Pancreas (tissue), 10 donors: ENCODE data around the gene CRIP3. TPM values are rescaled to one million over a fixed set of nuclear protein-coding genes. Genes with fewer than 3 reads are reported as not detected.

ENCODE experiments used
- ATAC-seq, 4 donors: fragments of 200-7000 bp; cut with Tn5 transposase; one replicate each; pipeline versions ENCODE4 v1.8.0 to v1.9.1; 2020; ENCODE audit warnings: mild to moderate bottlenecking in 4 of 4, moderate library complexity in 4 of 4
- DNase-seq, 6 donors: peaks; one replicate each; pipeline ENCODE4 v3.0.0-alpha.2; 2020
- FAIRE-seq: peaks from 2 replicates; lab custom pipeline; 2012; peaks lifted over from hg19 to GRCh38; lab: Jason Lieb, UNC
- H3K27ac ChIP-seq, 4 donors: fragments of 200-600 bp; sonication (generic); 1 replicate in 3 of 4; 2 replicates in 1 of 4; pipeline versions ENCODE4 v1.5.0 to v1.8.0; 2020
- H3K27me3 ChIP-seq, 4 donors: fragments of 200-600 bp; one replicate each; pipeline ENCODE4 v1.8.0; 2021
- H3K36me3 ChIP-seq, 3 donors: fragments of 200-600 bp; sonication (generic) in 1 of 3; one replicate each; pipeline versions ENCODE4 v1.5.0 to v1.8.0; 2020 to 2021
- H3K4me1 ChIP-seq, 3 donors: fragments of 200-600 bp; one replicate each; pipeline ENCODE4 v1.8.0; 2021
- H3K4me3 ChIP-seq, 4 donors: fragments of 200-600 bp; sonication (generic) in 2 of 4; one replicate each; pipeline versions ENCODE4 v1.5.0 to v1.8.0; 2020 to 2021
- H3K9me3 ChIP-seq, 4 donors: fragments of 200-600 bp; one replicate each; pipeline ENCODE4 v1.8.0; 2021
- CTCF ChIP-seq, 4 donors: fragments of 200-600 bp; sonication (generic) in 3 of 4; IDR thresholded peaks; one replicate each; pipeline versions ENCODE4 v1.5.0 to v1.8.0; 2021; ENCODE audit warnings: antibody characterized with exemption in 4 of 4
- WGBS, 2 donors: extraction: QIAGEN DNeasy Blood & Tissue Kit; methylation state at CpG; one replicate each; pipeline ENCODE4 v1.1.7; 2013; 5-methylcytosine and 5-hydroxymethylcytosine counted together
- intact Hi-C, 3 donors: fragments of 100-400 bp; cut with DNase I; formaldehyde crosslinking; loops; one replicate each; pipeline versions ENCODE4 v1.11.1 to v1.14.2; 2022
- polyA plus RNA-seq, 2 donors: library from polyadenylated mRNA; stranded (reverse); fragments of 200-250 nt; gene quantifications; one replicate each; pipeline ENCODE4 v1.2.3, GENCODE V29; 2013
- total RNA-seq, 6 donors: library from RNA; stranded (reverse); fragmentation: NEBNext Ultra II Directional in 4 of 6; extraction: Animal tissue kit (Norgen Biotek cat#: 25700) in 4 of 6; gene quantifications; one replicate each; pipeline versions ENCODE4 v1.2.1 to v1.2.4, GENCODE V29; 2021 to 2023
- donor health status: healthy with polysubstance abuse.
- donor health status: DM: no; HTN: no; CAD: no; lungs with moderate emphysema.
- donor health status: DM: no; HTN: no; CAD: no.
- donor health status: control.
- donor health status: control.
- donor health status: Bipolar disorder and iron deficiency.
- donor health status: DM: yes; HTN: yes; CAD: no.
- donor health status: DM: no; HTN: no; CAD: no.
- donor health status: DM: no; HTN: no; CAD: no.
- donor health status: DM: yes; HTN: yes; CAD: no.

The CRIP3 gene
- total and polyA plus RNA-seq, 8 donors, result 0.46 to 9.7 (median 2.0) TPM

- H3K27ac ChIP-seq, result no peak overlapping the region
- 83 to 86% methylated on average over 3 of the region's 3 CpGs for whole genome bisulfite sequencing, 2 donors
- no peak for FAIRE-seq
- intact Hi-C loops, result no loop called here
- no peak for ATAC-seq
- H3K9me3 ChIP-seq, result no peaks in the 10 kb centered on the region
- no peaks in the 10 kb centered on the region for H3K27me3 ChIP-seq
- H3K4me1 ChIP-seq, result no peaks in the 10 kb centered on the region
- DNase-seq, result peak in 1 of 6 donors; percentile 19
- TF ChIP-seq CTCF (IDR thresholded peaks at IDR 0.05), result no peak
- no peaks in the 10 kb centered on the region for H3K36me3 ChIP-seq
- no peak overlapping the region for H3K4me3 ChIP-seq
Measured at GRCh38 chr6:43290339-43290904, 18.2 kb downstream of the CRIP3 start.

GRCh38 chr6:43287717-43288679 is 20.6 kb downstream of the CRIP3 start:
- H3K36me3 ChIP-seq, result no peaks in the 10 kb centered on the region
- 64 to 71% methylated on average over 5 to 7 of the region's 7 CpGs for WGBS, 2 donors
- DNase-seq, result peak in 2 of 6 donors; percentile 2 to 31
- no peak for TF ChIP-seq CTCF (IDR thresholded peaks at IDR 0.05)
- ATAC-seq, result no peak
- intact Hi-C loops, result no loop called here
- H3K4me3 ChIP-seq, result no peak overlapping the region
- H3K9me3 ChIP-seq, result no peaks in the 10 kb centered on the region
- H3K27me3 ChIP-seq, result peaks cover 0 to 8% (median 3%) of the 10 kb centered on the region in 4 donors
- no peak for FAIRE-seq
- no peaks in the 10 kb centered on the region for H3K4me1 ChIP-seq
- no peak overlapping the region for H3K27ac ChIP-seq

- ATAC-seq (peak in 2 of 4 donors; percentile 29 to 54), FAIRE-seq (no peak), DNase-seq (peak in 2 of 6 donors; percentile 8 to 44)
- no peaks in the 10 kb centered on the region for H3K4me1 ChIP-seq
- TF ChIP-seq CTCF (IDR thresholded peaks at IDR 0.05), result no peak
- no peaks in the 10 kb centered on the region for H3K36me3 ChIP-seq
- no peaks in the 10 kb centered on the region for H3K9me3 ChIP-seq
- peaks cover 0 to 8% (median 3%) of the 10 kb centered on the region in 4 donors for H3K27me3 ChIP-seq
- H3K4me3 ChIP-seq, result no peak overlapping the region
- intact Hi-C loops, result no loop called here
- no peak overlapping the region for H3K27ac ChIP-seq
- WGBS, 2 donors, result 63 to 67% methylated on average over 10 of the region's 10 CpGs
Measured at GRCh38 chr6:43286980-43287716, 21.5 kb downstream of the CRIP3 start.

- H3K27ac ChIP-seq, result no peak overlapping the region
- TF ChIP-seq CTCF (IDR thresholded peaks at IDR 0.05), result no peak
- ATAC-seq (no peak), FAIRE-seq (no peak), DNase-seq (peak in 3 of 6 donors; percentile 10 to 43 (median 35))
- peaks cover 0 to 8% (median 3%) of the 10 kb centered on the region in 4 donors for H3K27me3 ChIP-seq
- no peaks in the 10 kb centered on the region for H3K36me3 ChIP-seq
- 74 to 75% methylated on average over 6 of the region's 6 CpGs for WGBS, 2 donors
- no peaks in the 10 kb centered on the region for H3K9me3 ChIP-seq
- no peaks in the 10 kb centered on the region for H3K4me1 ChIP-seq
- intact Hi-C loops, result no loop called here
- H3K4me3 ChIP-seq, result no peak overlapping the region
Measured at GRCh38 chr6:43286456-43286979, 22.1 kb downstream of the CRIP3 start.
